ENCODE data around the gene PALLD.

DNA sequence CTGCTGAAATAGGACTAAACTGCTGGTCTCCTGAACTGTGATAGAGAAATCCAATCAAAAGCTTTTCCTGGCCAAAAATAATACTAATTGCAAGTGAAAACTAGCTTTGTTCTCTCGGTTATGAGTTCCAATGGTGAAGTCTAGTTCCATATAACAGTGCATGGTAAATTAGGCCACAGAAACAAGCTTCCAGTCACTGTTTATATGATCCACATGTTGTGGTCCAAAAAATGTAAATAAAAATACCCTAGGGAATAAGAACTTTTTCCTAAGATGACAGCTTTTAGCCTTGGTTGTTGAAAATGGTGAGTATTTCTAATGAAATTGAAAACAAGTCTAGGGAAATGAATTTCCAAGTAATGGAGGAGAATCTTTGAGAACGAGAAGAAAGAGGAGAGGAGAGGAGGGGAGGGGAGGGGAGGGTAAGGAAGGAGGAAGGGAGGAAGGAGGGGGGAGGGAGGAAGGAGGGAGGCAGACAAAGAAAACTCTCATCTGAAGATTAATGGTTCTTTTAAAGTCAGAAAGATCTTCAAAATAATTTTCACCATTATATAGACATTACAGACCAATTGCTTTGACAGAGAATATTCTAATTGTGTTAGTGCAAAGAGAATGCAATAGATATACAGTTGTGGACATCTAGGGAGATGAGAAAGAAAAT lies 26.1 kb downstream of the PALLD start:
- TF ChIP-seq, protein P1, sequence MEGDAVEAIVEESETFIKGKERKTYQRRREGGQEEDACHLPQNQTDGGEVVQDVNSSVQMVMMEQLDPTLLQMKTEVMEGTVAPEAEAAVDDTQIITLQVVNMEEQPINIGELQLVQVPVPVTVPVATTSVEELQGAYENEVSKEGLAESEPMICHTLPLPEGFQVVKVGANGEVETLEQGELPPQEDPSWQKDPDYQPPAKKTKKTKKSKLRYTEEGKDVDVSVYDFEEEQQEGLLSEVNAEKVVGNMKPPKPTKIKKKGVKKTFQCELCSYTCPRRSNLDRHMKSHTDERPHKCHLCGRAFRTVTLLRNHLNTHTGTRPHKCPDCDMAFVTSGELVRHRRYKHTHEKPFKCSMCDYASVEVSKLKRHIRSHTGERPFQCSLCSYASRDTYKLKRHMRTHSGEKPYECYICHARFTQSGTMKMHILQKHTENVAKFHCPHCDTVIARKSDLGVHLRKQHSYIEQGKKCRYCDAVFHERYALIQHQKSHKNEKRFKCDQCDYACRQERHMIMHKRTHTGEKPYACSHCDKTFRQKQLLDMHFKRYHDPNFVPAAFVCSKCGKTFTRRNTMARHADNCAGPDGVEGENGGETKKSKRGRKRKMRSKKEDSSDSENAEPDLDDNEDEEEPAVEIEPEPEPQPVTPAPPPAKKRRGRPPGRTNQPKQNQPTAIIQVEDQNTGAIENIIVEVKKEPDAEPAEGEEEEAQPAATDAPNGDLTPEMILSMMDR (IDR thresholded peaks at IDR 0.05) = no peak
- no peak for TF ChIP-seq EZH2phosphoT487 (IDR thresholded peaks at IDR 0.05)
- TF ChIP-seq EZH2 (IDR thresholded peaks at IDR 0.05) = no peak
